ENCODE measurements around the gene ZNF524.

- no peak for TF ChIP-seq CTCF (IDR thresholded peaks at IDR 0.05; ENCODE audit: low read depth, low read length)
- TF ChIP-seq EZH2phosphoT487 (IDR thresholded peaks at IDR 0.05; ENCODE audit: low read depth) = no peak
Observed at GRCh38 chr19:55597501-55597921, 2.6 kb upstream of the ZNF524 start.

Data from OCI-LY3 (cell line).